ENCODE data around the gene BPIFB2.
"Not testable (repeated sequence)": the region's sequence is repeated elsewhere in the genome, so short reads cannot be mapped to it uniquely, and the experiment has no call there.

The BPIFB2 gene

DNA sequence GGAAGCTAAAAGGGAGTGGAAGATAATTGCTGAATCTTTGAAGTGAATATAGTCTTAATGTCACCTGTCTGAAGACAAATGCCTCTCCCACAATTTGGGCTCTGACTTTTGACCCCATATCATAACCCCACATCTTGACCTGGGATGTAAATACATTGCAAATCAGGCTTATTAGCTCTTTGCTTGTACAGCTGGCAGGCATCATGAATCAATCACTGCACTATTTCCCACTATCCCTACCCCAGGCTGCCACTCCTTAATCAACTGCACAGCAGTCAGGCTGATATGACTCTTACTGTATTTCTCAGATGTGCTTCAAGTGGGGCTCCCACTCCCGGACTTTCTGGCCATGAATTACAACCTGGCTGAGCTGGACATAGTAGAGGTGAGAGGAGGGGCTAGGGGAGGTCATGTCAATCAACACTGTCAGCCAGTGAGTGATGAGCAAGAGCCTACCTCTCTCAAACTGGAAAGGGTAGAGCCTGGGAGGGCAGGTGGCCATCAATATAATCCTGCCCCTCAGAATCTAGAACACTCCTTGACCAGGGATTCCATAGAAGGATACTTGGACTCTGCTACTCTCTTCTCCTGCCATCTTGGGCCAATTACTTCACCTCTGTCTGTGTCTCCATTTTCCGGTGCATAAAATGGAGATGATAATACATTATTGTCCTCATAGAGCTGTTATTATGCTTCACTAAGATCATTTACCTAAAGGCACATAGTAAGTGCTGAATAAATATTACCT lies 35.7 kb downstream of the BPIFB2 start:
- in situ Hi-C loops (cut with MboI; ENCODE audit: low pct_unique_long_range_greater_than_20kb, low sequenced_read_pairs, unreplicated experiment) = no loop called here
- TF ChIP-seq, protein P1, sequence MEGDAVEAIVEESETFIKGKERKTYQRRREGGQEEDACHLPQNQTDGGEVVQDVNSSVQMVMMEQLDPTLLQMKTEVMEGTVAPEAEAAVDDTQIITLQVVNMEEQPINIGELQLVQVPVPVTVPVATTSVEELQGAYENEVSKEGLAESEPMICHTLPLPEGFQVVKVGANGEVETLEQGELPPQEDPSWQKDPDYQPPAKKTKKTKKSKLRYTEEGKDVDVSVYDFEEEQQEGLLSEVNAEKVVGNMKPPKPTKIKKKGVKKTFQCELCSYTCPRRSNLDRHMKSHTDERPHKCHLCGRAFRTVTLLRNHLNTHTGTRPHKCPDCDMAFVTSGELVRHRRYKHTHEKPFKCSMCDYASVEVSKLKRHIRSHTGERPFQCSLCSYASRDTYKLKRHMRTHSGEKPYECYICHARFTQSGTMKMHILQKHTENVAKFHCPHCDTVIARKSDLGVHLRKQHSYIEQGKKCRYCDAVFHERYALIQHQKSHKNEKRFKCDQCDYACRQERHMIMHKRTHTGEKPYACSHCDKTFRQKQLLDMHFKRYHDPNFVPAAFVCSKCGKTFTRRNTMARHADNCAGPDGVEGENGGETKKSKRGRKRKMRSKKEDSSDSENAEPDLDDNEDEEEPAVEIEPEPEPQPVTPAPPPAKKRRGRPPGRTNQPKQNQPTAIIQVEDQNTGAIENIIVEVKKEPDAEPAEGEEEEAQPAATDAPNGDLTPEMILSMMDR (IDR thresholded peaks at IDR 0.05; ENCODE audit: extremely low read depth, insufficient read depth, missing control alignments) = no peak
- no peak for DNase-seq (ENCODE audit: low spot score)

DNA sequence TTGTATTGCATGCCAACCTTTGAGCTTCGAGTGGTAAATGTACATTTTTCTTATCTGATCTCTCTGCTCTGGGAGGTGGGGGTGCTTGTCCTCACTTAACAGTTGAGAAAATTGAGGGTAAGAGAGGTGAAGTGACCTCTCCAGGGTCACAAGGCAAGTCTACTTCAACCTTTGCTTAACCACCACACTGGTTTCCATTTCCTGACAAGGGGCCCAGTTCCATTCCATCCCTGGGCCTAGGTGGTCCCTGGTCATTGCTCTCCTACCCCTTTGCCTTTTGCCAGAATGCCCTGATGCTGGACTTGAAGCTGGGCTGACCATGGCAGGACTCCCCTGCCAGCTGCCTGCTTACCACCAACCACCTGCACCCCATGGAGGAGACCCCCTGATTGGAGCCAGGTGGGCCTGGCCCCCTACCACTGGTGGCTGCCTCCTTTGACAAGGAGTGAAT lies 36.3 kb downstream of the BPIFB2 start:
- in situ Hi-C loops (cut with MboI; ENCODE audit: low pct_unique_long_range_greater_than_20kb, low sequenced_read_pairs, unreplicated experiment) = no loop called here
- no peak for DNase-seq (ENCODE audit: low spot score)
- TF ChIP-seq, protein P1 (IDR thresholded peaks at IDR 0.05; ENCODE audit: extremely low read depth, insufficient read depth, missing control alignments) = no peak

DNA sequence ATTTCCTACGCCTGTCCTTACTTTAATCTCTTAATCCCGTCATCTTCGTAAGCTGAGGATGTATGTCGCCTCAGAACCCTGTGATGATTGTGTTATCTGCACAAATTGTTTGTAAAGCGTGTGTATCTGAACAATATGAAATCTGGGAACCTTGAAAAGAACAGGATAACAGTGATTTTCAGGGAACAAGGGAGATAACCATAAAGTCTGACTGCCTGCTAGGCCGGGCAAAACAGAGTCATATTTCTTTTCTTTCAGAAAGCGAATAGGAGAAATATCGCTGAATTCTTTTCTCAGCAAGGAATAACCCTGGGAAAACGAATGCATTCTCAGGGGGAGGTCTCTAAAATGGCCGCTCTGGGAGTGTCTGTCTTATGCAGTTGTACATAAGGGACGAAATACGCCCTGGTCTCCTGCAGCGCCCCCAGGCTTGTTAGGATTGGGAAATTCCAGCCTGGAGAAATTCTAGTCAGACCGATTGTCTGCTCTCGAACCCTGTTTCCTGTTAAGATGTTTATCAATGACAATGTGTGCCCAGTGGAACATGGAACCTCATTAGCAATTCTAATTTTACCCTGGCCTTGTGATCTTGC lies 37.7 kb downstream of the BPIFB2 start:
- DNase-seq (ENCODE audit: low spot score); in situ Hi-C loops (cut with MboI; ENCODE audit: low pct_unique_long_range_greater_than_20kb, low sequenced_read_pairs, unreplicated experiment): not testable (repeated sequence)

DNA sequence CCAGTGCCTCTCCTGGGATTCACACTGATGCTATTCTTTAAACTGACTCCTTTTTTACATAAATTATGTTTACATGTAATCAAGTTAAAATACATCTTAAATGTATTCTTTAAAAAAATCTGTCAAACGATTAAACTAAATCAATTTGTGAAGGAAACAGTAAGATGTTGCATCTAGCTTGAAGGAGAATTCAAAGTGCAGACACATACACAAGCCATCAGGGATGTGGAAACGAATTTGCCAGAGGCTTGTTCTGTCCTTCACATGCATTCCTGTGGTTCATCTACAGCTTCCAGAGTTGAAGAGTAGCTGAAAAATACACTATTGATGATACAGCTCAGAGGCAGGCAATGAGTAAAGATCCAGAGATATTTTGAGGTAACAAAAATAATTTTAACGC lies 38.9 kb downstream of the BPIFB2 start:
- in situ Hi-C loops (cut with MboI; ENCODE audit: low pct_unique_long_range_greater_than_20kb, low sequenced_read_pairs, unreplicated experiment) = no loop called here
- DNase-seq (ENCODE audit: low spot score) = no peak
- TF ChIP-seq, protein P1 (IDR thresholded peaks at IDR 0.05; ENCODE audit: extremely low read depth, insufficient read depth, missing control alignments) = no peak

DNA sequence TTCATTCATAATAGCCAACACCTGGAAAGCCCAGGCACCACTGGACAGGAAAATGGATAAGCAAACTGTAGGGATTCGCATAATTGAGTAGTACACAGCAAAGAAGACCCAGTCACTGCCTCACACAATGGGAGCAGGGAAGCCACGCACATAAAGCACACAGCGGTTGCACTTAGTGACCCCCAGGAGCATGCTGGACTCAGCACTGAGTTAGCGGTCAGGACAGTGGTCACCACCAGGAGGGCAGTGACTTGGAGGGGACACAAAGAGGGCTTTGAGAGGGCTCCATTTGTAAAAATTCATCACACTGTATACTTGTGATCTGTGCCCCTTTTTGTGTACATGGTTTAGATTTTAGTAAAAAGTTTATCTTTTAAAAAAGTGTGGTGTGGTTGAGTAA lies 43.8 kb downstream of the BPIFB2 start:
- TF ChIP-seq, protein P1 (IDR thresholded peaks at IDR 0.05; ENCODE audit: extremely low read depth, insufficient read depth, missing control alignments) = no peak
- in situ Hi-C loops (cut with MboI; ENCODE audit: low pct_unique_long_range_greater_than_20kb, low sequenced_read_pairs, unreplicated experiment) = no loop called here
- DNase-seq (ENCODE audit: low spot score) = no peak

DNA sequence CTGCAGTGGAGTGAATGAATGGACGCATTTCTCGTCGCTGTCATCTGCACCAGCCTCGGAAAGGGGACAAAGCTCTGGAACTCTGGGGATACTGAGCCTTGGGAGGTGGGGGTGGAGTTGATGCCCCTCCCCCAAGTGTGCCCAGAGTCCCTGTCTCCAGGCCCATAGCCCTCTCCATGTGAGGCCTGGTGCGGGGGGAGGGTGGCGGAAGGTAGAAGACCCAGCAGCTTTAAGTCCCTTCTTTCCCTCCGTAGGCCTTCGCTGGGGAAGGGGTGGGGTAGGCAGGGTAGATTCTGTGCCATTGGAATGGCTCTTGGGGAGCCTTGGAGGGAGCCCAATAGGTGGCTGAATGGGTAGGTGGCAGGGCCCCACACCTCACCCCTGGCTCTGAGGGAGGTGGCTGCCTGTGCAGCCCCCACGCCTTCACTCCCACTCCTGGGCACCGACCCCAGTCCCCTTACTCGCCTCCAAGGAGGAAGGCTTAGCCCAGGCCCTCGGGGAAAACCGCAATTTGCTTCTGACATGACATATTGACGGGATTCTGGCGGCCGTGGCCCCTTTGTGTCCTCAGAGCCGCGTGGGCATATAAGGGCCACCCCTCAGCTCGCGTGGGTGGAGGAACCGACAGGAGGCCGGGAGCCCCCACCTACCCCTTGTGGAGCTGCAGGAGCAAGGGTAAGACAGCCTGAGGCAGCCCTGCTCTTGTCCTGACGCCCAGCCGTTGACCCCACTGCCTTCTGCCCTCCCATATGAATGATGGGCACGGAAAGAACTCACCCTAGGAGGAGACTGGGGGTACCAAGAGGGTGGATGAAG lies 46.0 kb downstream of the BPIFB2 start, which contains the start of gene BPIFB3:
Gene BPIFB3 (plus strand): TSS at position 613 of the 816 bp plus-strand sequence. CDS start 1,533 bp downstream, outside the sequence.
- TF ChIP-seq, protein P1 (IDR thresholded peaks at IDR 0.05; ENCODE audit: extremely low read depth, insufficient read depth, missing control alignments) = no peak
- DNase-seq (ENCODE audit: low spot score) = no peak
- in situ Hi-C loops (cut with MboI; ENCODE audit: low pct_unique_long_range_greater_than_20kb, low sequenced_read_pairs, unreplicated experiment) = no loop called here
